DMS114 treated with DMSO at 0.1 percent for 48 hours (cell line): ENCODE measurements around the gene U2AF1.
"Not testable (repeated sequence)": the region's sequence is repeated elsewhere in the genome, so short reads cannot be mapped to it uniquely, and the experiment has no call there.

Experiments
- DNase-seq: peaks from one replicate; lab custom pipeline; 2025; ENCODE audit not compliant: unreplicated experiment; lab: John Stamatoyannopoulos, UW

Gene U2AF1, protein sequence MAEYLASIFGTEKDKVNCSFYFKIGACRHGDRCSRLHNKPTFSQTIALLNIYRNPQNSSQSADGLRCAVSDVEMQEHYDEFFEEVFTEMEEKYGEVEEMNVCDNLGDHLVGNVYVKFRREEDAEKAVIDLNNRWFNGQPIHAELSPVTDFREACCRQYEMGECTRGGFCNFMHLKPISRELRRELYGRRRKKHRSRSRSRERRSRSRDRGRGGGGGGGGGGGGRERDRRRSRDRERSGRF

DNA sequence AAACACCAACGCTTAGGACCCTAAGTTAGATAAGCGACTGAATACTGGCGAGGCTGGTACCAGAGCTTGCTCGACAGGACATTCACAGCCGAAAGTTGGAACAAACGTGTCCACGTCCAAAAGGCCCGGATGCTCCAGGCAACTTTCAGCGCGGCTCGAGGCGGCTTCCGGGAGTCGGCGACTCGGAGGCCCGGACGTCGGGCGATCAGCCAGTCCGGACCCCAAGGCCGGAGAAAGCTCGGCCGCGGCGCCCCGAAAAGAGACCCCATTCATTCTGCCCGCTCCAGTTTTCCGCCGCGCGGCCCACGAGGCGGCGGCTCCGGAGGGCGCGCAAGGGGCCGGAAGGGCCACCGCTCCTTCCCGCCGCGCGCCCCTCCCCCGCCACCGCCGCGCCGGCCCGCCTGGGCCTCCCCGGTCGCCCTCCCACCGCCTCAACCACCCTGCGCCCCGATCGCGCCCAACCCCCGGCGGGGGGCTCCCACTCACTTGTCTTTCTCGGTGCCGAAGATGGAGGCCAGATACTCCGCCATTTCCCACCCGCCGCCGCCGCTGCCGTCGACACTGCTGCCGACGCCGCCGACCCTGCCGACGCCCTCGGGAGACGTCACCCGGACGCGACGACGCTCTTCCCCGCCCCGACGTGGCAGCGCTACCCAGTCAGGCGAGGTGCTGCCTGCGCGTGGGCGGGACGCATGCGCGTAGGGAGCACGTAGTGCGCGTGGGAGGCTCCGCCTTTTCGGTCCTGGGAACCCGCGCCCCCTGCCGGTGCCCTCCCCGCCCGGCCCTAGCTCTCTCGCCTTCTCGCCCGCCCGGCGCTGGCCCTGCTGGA is at the start of gene U2AF1:
U2AF1 (minus strand) TSS at position 606 of the 829 bp plus-strand sequence; CDS start at position 530, 76 bp downstream.
- not testable (repeated sequence) for DNase-seq

DNA sequence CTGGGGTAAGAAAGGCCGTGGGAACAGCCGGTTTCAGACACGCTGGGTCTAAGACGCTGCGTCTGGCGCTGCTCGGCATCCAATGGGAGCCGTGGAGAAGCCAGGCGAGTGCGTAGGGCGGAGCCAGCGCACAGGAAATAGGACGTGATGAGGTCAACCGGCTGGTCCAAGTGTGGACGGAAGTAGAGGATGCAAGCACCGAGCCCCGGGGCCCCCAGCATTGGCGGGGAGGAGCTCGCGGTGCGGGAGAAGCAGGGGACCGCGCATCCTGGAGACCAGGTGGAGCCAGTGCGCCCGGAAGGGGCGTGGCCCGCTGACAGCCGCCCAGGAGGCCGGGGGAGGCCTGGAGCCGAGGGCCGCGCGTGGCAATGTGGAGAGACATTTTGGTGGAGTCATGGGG is 46.2 kb upstream of the U2AF1 start:
- not testable (repeated sequence) for DNase-seq

DNA sequence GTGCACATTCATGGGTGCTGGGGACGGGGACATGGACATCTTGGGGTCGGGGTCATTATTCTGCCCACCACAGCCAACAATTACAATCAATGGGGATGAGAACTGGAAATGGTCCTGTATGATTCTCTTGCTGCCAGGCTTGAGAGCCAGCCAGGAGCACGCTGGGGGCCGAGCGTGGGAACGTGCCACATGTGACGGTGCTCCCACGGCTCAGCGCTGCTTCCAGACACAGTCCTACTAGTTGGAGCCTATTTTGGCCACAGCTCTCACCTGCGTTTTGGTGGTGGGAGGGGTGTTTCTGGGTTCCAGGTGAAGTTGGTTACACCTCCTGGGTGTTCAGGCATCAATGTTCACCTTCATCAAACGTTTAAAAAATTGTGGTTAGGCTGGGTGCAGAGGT is 42.0 kb upstream of the U2AF1 start:
- not testable (repeated sequence) for DNase-seq

DNA sequence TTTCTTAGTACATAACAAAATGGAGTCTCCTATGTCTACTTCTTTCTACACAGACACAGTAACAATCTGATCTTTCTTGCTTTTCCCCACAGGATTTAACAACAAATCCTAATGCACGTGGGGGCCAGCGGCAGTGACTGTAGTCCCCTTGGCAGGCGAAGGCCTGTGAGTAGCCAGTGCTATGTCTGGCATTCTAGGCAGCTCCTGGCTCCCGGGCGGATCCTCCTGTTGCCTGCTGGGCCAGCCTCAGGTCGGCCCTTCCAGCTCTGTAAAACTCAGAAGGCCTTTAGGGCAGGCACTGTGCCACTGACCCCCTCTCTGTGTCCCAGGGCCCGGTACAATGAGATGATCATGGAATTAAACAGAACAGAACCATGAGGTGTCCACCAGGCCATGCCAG is 40.6 kb upstream of the U2AF1 start:
- DNase-seq = not testable (repeated sequence)

DNA sequence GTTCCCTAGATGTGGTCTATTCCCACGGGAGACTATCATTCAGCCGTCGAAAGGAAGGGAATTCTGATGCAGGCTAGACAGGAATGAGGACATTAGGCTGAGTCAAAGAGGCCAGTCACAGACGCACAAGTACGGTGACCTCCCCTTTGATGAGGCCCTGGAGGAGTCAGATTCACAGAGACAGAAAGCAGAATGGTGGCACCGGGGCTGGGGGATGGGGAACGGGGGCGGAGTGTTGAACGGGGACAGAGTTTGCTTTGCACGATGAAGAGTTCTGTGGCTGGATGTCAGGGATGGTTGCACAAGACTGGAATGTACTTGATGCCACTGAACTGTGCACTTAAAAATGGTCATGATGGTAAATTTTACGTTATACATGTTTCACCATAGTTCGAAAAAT is 39.3 kb upstream of the U2AF1 start:
- DNase-seq = not testable (repeated sequence)

DNA sequence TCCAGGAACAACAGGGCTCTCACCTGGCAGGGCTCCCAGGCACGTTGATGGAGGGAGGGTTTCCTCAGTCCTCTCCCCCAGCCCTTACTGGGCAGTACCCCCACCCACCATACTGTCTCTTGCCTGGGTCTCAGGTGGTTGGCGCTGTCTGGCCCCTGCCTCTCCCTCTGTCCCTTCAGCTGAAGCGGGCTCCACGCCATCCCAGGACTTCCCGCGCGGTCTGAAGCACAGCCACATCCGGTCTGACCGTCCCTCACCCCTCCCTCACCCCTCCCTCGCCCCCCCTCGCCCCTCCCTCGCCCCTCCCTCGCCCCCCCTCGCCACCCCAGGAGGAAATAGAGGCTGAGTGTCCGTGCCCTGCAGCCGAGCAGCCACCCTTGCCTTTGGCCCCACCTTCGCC is 34.0 kb upstream of the U2AF1 start:
- DNase-seq = not testable (repeated sequence)

DNA sequence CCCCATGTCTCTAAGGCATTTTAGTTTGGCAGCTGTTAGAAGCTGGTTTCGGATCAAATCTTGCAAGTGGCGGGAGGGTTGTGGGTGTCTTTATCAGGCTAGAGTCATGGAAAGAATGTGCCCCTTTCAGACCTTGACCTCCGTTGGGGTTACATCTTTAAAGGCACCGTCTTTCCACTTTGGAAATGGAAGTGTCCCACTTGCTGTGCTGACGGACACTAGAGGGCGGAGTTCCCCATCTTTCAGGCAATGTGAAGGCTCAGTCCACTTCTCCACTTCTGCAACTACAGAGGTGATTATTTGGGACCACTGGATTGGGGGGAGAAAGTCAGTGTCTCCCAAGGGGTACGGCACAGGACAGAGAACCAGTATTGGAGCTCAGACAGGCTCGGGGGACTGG is 31.6 kb upstream of the U2AF1 start:
- not testable (repeated sequence) for DNase-seq

DNA sequence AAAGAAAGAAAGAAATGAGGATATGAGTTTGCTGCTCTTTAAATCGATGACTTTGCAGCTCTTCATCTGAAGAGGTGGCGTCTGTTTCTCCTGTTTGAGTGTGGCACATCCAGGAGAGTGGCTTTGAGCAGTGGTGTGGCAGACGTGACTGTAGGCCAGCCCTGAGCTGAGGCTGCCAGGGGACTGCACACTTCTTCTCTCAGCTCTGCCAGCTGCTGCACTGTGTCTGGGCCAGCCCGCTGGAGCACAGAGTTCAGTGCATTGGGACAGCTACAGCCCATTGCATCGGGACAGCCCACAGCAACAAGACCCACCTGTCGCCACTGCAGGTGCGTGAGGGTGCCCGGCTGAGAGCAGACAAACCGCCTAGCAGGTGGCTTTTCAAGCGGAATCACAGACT is 27.1 kb upstream of the U2AF1 start:
- DNase-seq = not testable (repeated sequence)

DNA sequence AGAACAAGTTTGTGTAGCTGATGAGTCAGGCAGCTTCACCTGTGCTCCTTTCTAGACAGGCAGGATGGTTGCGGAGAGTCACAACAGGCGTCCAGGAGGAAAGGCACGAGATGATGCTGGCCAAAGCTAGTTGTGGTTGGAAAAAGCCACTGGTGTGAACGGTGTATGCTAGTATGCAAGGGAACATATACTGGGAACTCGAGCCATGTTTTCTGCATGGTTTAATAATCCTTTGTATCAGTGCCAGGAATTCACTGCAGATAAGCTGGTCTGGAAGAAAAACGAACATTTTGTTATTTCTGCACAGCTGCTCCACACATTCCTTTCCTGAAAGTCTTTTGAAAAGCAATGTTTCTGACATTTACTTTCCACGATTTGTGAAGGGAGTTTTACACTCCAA is 22.7 kb upstream of the U2AF1 start:
- DNase-seq = not testable (repeated sequence)

DNA sequence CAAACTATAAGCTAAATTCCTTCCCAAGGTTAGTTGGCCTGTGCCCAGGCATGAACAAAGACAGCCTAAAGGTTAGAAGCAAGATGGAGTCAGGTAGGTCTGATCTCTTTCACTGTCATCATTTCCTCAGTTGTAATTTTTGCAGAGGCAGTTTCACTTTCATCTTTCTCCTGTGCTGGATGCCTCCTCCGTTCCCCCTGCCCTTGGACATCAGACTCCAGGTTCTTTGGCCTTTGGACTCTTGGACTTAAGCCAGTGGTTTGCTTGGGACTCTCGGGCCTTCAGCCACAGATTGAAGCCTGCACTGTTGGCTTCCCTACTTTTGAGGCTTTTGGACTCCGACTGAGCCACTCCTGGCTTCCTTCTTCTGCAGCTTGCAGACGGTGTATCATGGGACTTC is 8.6 kb upstream of the U2AF1 start:
- not testable (repeated sequence) for DNase-seq

DNA sequence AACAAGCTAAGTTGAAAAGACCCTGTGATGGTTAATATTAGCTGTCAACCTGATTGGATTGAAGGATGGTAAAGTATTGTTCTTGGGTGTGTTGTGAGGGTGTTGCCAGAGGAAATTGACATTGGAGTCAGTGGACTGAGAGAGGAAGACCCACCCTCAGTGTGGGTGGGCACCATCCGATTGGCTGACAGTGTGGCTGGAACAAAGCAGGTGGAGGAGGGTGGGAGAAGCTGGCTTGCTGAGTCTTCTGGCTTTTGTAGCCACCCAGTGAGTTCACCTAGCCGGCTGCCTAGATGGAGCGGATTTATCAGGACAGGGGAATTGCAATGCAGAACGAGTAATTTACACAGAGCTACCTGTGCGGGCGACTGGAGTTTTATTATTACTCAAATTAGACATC is 7.1 kb upstream of the U2AF1 start:
- DNase-seq = not testable (repeated sequence)

DNA sequence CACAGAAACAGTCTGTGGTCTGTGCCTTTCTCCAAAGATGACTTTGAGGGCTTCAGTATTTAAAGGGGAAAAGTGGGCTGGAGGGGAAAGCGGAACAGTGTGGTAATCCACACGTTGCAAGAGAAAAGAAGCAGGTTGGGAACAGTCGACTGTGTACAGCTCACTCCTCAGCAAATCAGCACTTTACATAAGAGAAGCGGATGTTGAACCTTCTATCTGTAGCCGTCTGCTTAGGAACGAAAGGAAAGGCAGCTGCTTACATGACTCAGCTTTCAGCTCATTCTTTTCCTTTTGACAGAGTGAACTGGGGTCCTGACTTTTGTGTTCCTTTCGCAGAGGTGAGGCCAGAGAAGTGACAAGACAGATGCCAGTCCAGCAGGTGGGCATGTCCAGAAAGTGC is 1.6 kb upstream of the U2AF1 start:
- not testable (repeated sequence) for DNase-seq

DNA sequence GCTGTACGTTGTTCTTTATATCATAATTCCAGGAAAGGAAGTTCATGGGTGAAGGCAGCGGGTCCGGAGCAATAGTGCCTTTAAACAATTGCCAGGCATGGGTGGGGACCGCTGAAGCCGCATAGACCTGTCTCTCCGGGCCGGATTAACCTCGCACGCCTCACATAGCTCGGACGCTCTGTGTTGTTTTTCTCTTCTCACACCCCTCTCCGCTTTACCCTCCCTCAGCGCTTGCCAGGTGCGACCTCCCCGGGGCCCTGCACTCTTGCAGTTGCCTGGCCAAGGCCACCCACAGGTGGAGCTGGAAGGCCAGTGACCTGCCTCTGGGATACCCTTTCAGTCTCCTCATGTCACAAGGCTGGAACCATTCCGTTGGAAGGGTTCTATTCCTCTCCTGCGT is 807 bp upstream of the U2AF1 start:
- not testable (repeated sequence) for DNase-seq

DNA sequence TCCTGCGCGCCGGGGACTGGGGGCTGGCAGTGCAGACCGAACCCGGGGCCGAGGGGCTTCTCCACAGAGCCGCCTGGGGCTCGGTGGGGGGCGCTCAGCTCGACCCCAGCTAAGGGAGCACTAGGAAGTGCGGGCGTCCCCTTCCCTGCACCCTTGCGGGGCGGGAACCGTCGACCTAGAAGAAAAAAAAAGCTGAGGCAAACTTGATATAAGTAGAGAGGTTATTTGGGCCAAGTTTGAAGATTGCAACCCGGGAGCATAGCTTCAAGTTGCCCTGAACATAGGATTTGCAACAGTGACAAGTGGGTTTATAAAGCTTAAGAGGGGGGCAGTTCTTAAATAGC is 396 bp upstream of the U2AF1 start:
- DNase-seq = not testable (repeated sequence)

DNA sequence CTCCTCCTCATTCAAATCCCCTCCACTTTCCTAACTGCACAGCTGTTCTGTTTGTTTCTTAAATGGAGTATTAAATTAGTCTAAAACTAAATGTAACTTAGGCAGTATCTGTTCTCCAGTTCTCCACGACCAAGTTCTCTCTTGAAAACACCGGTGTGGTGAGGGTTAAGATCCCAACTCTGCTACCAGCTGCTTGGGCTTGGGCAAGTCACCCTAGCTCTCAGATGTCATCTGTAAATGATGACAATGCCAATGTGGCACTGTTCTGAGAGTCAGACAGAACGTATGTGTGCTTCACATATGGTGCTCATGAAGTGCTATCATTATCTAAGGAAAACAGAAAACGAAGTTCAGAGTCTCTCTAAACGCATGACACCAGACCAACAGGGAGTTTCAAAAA is 2.7 kb downstream of the U2AF1 start:
- DNase-seq = not testable (repeated sequence)

DNA sequence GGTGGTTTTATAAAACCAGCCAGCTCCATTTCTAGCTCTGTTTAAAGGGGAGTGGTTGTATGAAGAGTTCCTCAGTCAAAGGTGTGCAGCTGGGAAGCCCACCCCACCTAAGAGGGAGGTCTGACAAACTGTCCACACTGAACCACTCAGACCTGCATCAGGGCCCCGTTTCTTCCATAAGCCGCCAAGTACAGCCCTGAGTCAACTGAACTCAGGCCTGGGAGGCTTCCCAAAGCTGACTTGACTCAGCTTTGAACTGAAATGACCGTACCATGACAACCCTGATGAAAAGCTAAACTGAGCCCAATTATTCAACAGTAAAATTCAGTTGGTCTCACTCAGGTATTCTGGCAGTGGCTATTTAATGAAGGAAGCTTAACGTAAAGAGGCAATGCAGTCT is 5.1 kb downstream of the U2AF1 start:
- DNase-seq = not testable (repeated sequence)

DNA sequence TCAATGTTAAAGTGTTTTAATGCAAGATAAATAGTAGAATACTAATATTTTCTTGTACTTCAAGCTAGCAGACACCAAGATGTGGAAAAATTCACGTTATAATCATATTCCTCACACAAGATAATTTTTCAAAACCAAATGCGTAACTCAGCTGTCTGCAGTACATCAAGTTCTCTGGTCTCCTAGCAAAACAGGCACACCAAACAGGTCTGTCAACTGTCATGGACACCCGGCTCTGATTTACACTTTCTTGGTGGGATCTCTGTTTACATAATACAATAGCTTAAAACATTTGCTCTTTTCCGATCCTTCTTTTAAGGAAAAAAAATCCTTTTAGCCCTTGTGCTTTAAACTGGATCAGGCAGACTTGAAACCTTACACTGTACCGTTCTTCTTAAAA is 5.7 kb downstream of the U2AF1 start:
- DNase-seq = not testable (repeated sequence)

DNA sequence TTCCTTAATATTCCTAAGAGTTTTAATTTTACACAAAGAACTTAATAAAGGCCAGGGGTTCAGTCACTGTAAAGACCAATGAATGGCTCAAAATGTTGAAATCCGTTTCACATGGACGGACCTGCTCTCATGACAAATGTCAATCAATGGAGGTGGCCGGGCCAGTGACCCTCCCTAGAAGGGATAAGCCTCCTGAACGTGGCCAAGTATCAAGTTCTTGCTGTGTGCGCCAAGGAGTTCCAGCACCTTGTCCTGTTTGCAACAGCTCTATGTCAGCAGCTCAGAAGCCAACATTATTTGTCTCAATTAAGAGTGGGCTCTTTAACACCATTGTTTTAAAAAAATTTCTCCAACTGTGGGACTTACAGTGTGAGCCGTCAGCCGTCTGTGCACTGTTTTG is 6.4 kb downstream of the U2AF1 start:
- DNase-seq = not testable (repeated sequence)

DNA sequence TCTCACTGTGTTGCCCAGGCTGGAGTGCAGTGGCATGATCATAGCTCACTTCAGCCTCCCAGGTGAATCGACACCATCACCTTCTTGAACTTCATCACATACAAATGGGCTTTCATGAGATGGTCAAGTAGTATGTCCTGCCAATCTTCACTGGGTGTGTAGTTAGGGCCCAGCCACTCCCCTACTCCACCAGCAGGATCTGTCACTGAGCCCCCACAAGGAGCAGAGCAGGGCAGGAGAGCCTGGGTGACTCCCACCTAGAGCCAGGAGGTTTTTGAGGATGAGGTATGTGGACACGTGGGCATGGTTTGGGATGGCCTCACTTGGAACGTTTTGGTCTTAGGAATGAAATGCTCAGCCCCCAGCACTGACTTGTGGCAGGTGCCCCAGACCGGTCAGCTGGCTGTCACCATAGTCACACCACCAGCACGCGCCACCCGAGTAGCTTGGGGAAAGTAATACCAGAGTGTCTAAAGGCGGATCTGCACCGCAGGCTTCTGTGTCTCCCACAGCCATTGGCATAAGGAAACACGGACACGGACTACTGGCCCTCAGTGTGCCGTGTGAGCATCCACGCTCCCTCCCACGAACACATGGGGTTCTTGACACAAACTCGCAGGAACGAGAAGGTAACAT is 15.3 kb downstream of the U2AF1 start:
- DNase-seq = not testable (repeated sequence)

DNA sequence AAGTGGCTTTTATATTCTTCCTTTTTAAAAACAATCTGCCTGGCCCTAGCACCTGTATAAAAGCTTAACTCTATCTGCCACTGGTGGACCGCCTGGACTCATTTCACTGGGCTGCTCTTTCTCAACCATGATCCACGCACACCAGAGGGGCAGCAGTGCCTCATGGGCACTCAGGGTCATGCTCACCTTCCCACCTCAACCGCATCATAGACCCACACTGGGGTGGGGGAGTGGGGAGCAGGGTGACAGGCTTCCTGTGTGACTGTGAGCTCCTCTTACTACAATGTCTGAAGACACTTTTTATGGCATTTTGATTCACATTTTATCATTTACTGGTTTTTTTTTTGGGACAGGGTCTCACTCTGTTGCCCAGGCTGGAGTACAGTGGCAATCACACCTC is 16.4 kb downstream of the U2AF1 start:
- not testable (repeated sequence) for DNase-seq

DNA sequence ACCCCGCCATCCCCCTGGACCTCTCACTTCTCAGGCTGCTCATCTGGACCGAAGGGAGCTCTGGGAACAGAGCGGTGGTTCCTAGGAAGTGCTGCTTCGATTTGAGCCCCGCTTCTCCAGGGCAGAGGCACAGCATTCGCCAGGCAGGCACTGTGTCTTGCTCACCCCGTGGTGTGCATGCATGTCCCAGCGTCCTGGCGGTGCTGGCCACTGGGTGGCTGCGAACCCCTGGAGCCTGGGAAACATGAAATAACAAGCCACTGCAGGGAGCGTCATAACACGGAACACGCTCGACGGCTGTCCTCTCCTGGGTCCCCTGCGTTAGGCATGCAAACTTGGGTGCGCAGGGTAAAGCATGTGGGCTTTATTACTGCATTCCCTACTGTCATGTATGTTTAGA is 17.9 kb downstream of the U2AF1 start:
- not testable (repeated sequence) for DNase-seq
